PC-3 (cell line): ENCODE results near the gene LRRC47. TPM values are rescaled to one million over a fixed set of nuclear protein-coding genes. Genes with fewer than 3 reads are reported as not detected.

ENCODE experiments used
- ATAC-seq: fragments of 200-7000 bp; cut with Tn5 transposase; 2 replicates; pipeline ENCODE4 v1.9.1; 2020; ENCODE audit warnings: mild to moderate bottlenecking, moderate library complexity
- BruUV-seq: library from RNA; stranded (reverse); fragments of 400-500 nt; replicated peaks from 2 replicates; lab custom pipeline; 2021; lab: Mats Ljungman, UMichigan
- CTCF ChIA-PET: fragments of 300-600 bp; sonication (Branson Sonifier 250); formaldehyde crosslinking; loops from one replicate; lab custom pipeline; 2022; ENCODE audit warnings: antibody characterized with exemption; lab: Charles Lee
- POLR2A ChIA-PET: fragments of 300-600 bp; sonication (Branson Sonifier 250); formaldehyde crosslinking; loops from one replicate; lab custom pipeline; 2022; ENCODE audit warnings: antibody characterized with exemption; ENCODE audit not compliant: unreplicated experiment; lab: Charles Lee
- DNase-seq: peaks from one replicate; pipeline ENCODE4 v3.0.0-alpha.2; 2015
- H2AFZ ChIP-seq: fragments of 300-600 bp; sonication (generic); 2 replicates; pipeline ENCODE4 v1.6.0; 2016; ENCODE audit warnings: antibody characterized with exemption, low read length
- H3F3A ChIP-seq: fragments of 300-600 bp; sonication (generic); one replicate; pipeline ENCODE4 v1.6.0; 2017; ENCODE audit warnings: antibody characterized with exemption, low read length, control low read depth, mild to moderate bottlenecking; ENCODE audit not compliant: unreplicated experiment
- H3K27ac ChIP-seq: fragments of 300-600 bp; sonication (generic); 2 replicates; pipeline ENCODE4 v1.5.1; 2016; ENCODE audit warnings: mild to moderate bottlenecking, low read length
- H3K27me3 ChIP-seq: fragments of 300-600 bp; sonication (generic); 2 replicates; pipeline ENCODE4 v1.6.1; 2016; ENCODE audit warnings: low read length, mixed read lengths
- H3K36me3 ChIP-seq: fragments of 300-600 bp; sonication (generic); 2 replicates; pipeline ENCODE4 v1.6.1; 2016; ENCODE audit warnings: low read depth, mixed run types, low read length, mixed read lengths
- H3K4me1 ChIP-seq: fragments of 300-600 bp; sonication (generic); 2 replicates; pipeline ENCODE4 v1.5.1; 2016; ENCODE audit warnings: low read length; ENCODE audit not compliant: insufficient read depth
- H3K4me2 ChIP-seq: fragments of 300-600 bp; sonication (generic); 2 replicates; pipeline ENCODE4 v1.6.0; 2016; ENCODE audit warnings: low read length
- H3K4me3 ChIP-seq: fragments of 300-600 bp; sonication (generic); 2 replicates; pipeline ENCODE4 v1.5.1; 2016; ENCODE audit warnings: mild to moderate bottlenecking, low read length, mixed read lengths
- H3K79me2 ChIP-seq: fragments of 300-600 bp; sonication (generic); 2 replicates; pipeline ENCODE4 v1.6.1; 2017; ENCODE audit warnings: low read length, mixed read lengths
- H3K9ac ChIP-seq: fragments of 300-600 bp; sonication (generic); 2 replicates; pipeline ENCODE4 v1.6.0; 2016; ENCODE audit warnings: mild to moderate bottlenecking, low read length
- H3K9me2 ChIP-seq: fragments of 300-600 bp; sonication (generic); replicated peaks from 2 replicates; pipeline ENCODE4 v1.6.1; 2016; ENCODE audit warnings: mixed run types, low read length, mixed read lengths
- H3K9me3 ChIP-seq: fragments of 300-600 bp; sonication (generic); 2 replicates; pipeline ENCODE4 v1.6.1; 2016; ENCODE audit warnings: low read length, mixed read lengths
- H4K20me1 ChIP-seq: fragments of 300-600 bp; sonication (generic); 2 replicates; pipeline ENCODE4 v1.6.1; 2016; ENCODE audit warnings: low read length, mixed read lengths
- CTCF ChIP-seq: fragments of 300-600 bp; sonication (generic); conservative IDR thresholded peaks from 2 replicates; pipeline ENCODE4 v1.5.1; 2017; ENCODE audit warnings: antibody characterized with exemption, low read depth, mild to moderate bottlenecking, low read length
- EZH2 ChIP-seq: fragments of 300-600 bp; sonication (generic); IDR thresholded peaks from one replicate; pipeline ENCODE4 v1.6.1; 2017; ENCODE audit warnings: antibody characterized with exemption, mild to moderate bottlenecking, low read length; ENCODE audit not compliant: unreplicated experiment
- EZH2phosphoT487 ChIP-seq: fragments of 300-600 bp; sonication (generic); IDR thresholded peaks from 2 replicates; pipeline ENCODE4 v1.6.1; 2018; ENCODE audit warnings: mild to moderate bottlenecking, antibody characterized with exemption, low read length, borderline replicate concordance
- intact Hi-C: fragments of 100-400 bp; cut with micrococcal nuclease; formaldehyde crosslinking; loops from 2 replicates; pipeline ENCODE4 v1.9.0; 2023
- total RNA-seq: library from RNA; depleted of rRNA; stranded (reverse); fragments of >200 nt; gene quantifications from 2 replicates; pipeline ENCODE4 v1.2.3, GENCODE V29; 2014

LRRC47 gene
- total RNA-seq, 1 experiment from 2014 or later = 77.4 TPM

GRCh38 chr1:3841491-3841890, 45.2 kb upstream of the LRRC47 start:
- Histone ChIP-seq H3K79me2 (no peaks in the 10 kb centered on the region), H3K4me1 (no peaks in the 10 kb centered on the region), H3K9me2 (no peaks in the 10 kb centered on the region), H4K20me1 (0 out of 2 replicates have a peak, but pooled peaks cover 4% of the 10 kb centered on the region), H3F3A (no peaks in the 10 kb centered on the region), H3K9ac (no peak overlapping the region), H3K4me3 (no peak overlapping the region), H3K36me3 (peaks cover 60% of the 10 kb centered on the region), H3K4me2 (no peak overlapping the region), H2AFZ (no peak overlapping the region), H3K27me3 (no peaks in the 10 kb centered on the region), H3K9me3 (peaks cover 7% of the 10 kb centered on the region; the same call in 1 of the 2 replicates), H3K27ac (no peak overlapping the region)
- ATAC-seq = no peak
- intact Hi-C loops = no loop called here
- no TSS peak for BruUV-seq
- DNase-seq = no peak
- CTCF ChIA-PET = no interaction called here
- no peak for TF ChIP-seq EZH2
- no peak for TF ChIP-seq EZH2phosphoT487
- no peak for TF ChIP-seq CTCF
- POLR2A ChIA-PET = no interaction called here

GRCh38 chr1:3838788-3839187, 42.5 kb upstream of the LRRC47 start:
- H3K4me1 ChIP-seq = no peaks in the 10 kb centered on the region
- BruUV-seq = no TSS peak
- no peak for ATAC-seq

More at GRCh38 chr1:3838788-3839187, 42.5 kb upstream of the LRRC47 start:
- CTCF ChIA-PET = no interaction called here
- H3K4me3 ChIP-seq = no peak overlapping the region
- no peak overlapping the region for H2AFZ ChIP-seq
- intact Hi-C loops = no loop called here
- DNase-seq = no peak
- no peaks in the 10 kb centered on the region for H3K27me3 ChIP-seq
- no peak overlapping the region for H3K27ac ChIP-seq
- peaks cover 59% of the 10 kb centered on the region for H3K36me3 ChIP-seq
- H3K4me2 ChIP-seq = no peak overlapping the region
- peaks cover 7% of the 10 kb centered on the region; the same call in 1 of the 2 replicates for H3K9me3 ChIP-seq
- H3K9me2 ChIP-seq = no peaks in the 10 kb centered on the region
- no peaks in the 10 kb centered on the region for H3K79me2 ChIP-seq
- TF ChIP-seq EZH2phosphoT487 (no peak), EZH2 (no peak), CTCF (no peak)
- no peaks in the 10 kb centered on the region for H3F3A ChIP-seq
- H3K9ac ChIP-seq = no peak overlapping the region
- H4K20me1 ChIP-seq = no peaks in the 10 kb centered on the region
- POLR2A ChIA-PET = no interaction called here
